Measurements from ENCODE around the gene HOXA9. TPM values are rescaled to one million over a fixed set of nuclear protein-coding genes. Genes with fewer than 3 reads are reported as not detected.

The HOXA9 gene
- total and polyA plus RNA-seq, 2 of the 8 experiments (the other 6 are each of a cell fraction or from before 2014, with no cell fraction given): not detected

GRCh38 chr7:27171637-27172314 is 6.4 kb upstream of the HOXA9 start (continued):
- TF ChIP-seq TCF12 (IDR thresholded peaks at IDR 0.05; ENCODE audit: low read depth, low read length) (0 out of 2 replicates have a peak, but pooled peaks have one; percentile 28), POU5F1 (IDR thresholded peaks at IDR 0.05; ENCODE audit: low read depth, low read length) (no peak), ASH2L (IDR thresholded peaks at IDR 0.05; ENCODE audit: low read length) (no peak), SP2 (IDR thresholded peaks at IDR 0.05; ENCODE audit: low read length) (no peak), CBX8 (IDR thresholded peaks at IDR 0.05; ENCODE audit: borderline replicate concordance, low read depth, low read length) (peak; percentile 61; the same call in 1 of the 2 replicates), MAX (IDR thresholded peaks at IDR 0.05) (no peak), SP1 (IDR thresholded peaks at IDR 0.05; ENCODE audit: low read depth, low read length) (0 out of 2 replicates have a peak, but pooled peaks have one; percentile 4), SP4 (IDR thresholded peaks at IDR 0.05; ENCODE audit: low read length) (no peak)

Measured in H1 (cell line).